Keratinocyte (primary cell): ENCODE data around the gene SEPTIN1. TPM values are rescaled to one million over a fixed set of nuclear protein-coding genes. Genes with fewer than 3 reads are reported as not detected.

Experiments
- DNase-seq: peaks from one replicate; pipeline ENCODE4 v3.0.0-alpha.2; 2011; ENCODE audit warnings: low read depth, missing footprints, low spot score
- FAIRE-seq: peaks from 2 replicates; lab custom pipeline; 2011; peaks lifted over from hg19 to GRCh38; lab: Jason Lieb, UNC
- H2AFZ ChIP-seq: 2 replicates; pipeline ENCODE4 v1.6.0; 2012; ENCODE audit warnings: low read length, control low read depth, inconsistent platforms; ENCODE audit not compliant: control insufficient read depth
- H3K27ac ChIP-seq: 2 replicates; pipeline ENCODE4 v1.5.1; 2011; ENCODE audit warnings: low read length; ENCODE audit not compliant: control insufficient read depth, insufficient read depth
- H3K27me3 ChIP-seq: 3 replicates; pipeline ENCODE4 v1.6.0; 2011; ENCODE audit warnings: low read length; ENCODE audit not compliant: control insufficient read depth, insufficient read depth; ENCODE audit errors: extremely low read depth
- H3K36me3 ChIP-seq, 2 experiments: 2 replicates in 1 of 2; 3 replicates in 1 of 2; pipeline ENCODE4 v1.5.1; 2011; ENCODE audit warnings: low read length in 2 of 2, mild to moderate bottlenecking in 1 of 2; ENCODE audit not compliant: control insufficient read depth in 2 of 2, insufficient read depth in 2 of 2; ENCODE audit errors: extremely low read depth in 1 of 2
- H3K4me1 ChIP-seq: 3 replicates; pipeline ENCODE4 v1.5.1; 2011; ENCODE audit warnings: low read length; ENCODE audit not compliant: control insufficient read depth, insufficient read depth; ENCODE audit errors: extremely low read depth
- H3K4me2 ChIP-seq: 3 replicates; pipeline ENCODE4 v1.6.0; 2011; ENCODE audit warnings: low read depth, low read length; ENCODE audit not compliant: control insufficient read depth, insufficient read depth; ENCODE audit errors: extremely low read depth
- H3K4me3 ChIP-seq, 3 experiments: fragments of 200-600 bp in 1 of 3; sonication (generic) in 1 of 3; 2 replicates in 2 of 3; 3 replicates in 1 of 3; pipeline ENCODE4 v1.5.1; 2011 to 2016; ENCODE audit warnings: low read length in 3 of 3, mild to moderate bottlenecking in 3 of 3, control low read depth in 2 of 3, inconsistent platforms in 1 of 3, low read depth in 1 of 3, mixed read lengths in 1 of 3, mixed run types in 1 of 3, moderate library complexity in 1 of 3; ENCODE audit not compliant: control insufficient read depth in 2 of 3, insufficient read depth in 2 of 3; ENCODE audit errors: extremely low read depth in 1 of 3
- H3K79me2 ChIP-seq: 2 replicates; pipeline ENCODE4 v1.6.0; 2012; ENCODE audit warnings: low read length; ENCODE audit not compliant: control insufficient read depth, insufficient read depth
- H3K9ac ChIP-seq: 3 replicates; pipeline ENCODE4 v1.6.0; 2011; ENCODE audit warnings: low read length; ENCODE audit not compliant: control insufficient read depth, insufficient read depth; ENCODE audit errors: extremely low read depth
- H3K9me1 ChIP-seq: 3 replicates; pipeline ENCODE4 v1.6.0; 2011; ENCODE audit warnings: low read length; ENCODE audit not compliant: control insufficient read depth, insufficient read depth; ENCODE audit errors: extremely low read depth
- H3K9me3 ChIP-seq: 2 replicates; pipeline ENCODE4 v1.5.1; 2012; ENCODE audit warnings: low read depth, low read length; ENCODE audit not compliant: control insufficient read depth
- H4K20me1 ChIP-seq: 3 replicates; pipeline ENCODE4 v1.6.0; 2011; ENCODE audit warnings: low read length; ENCODE audit not compliant: control insufficient read depth, insufficient read depth; ENCODE audit errors: extremely low read depth
- CTCF ChIP-seq, 3 experiments: IDR thresholded peaks in 1 of 3; conservative IDR thresholded peaks in 1 of 3; optimal IDR thresholded peaks in 1 of 3; 2 replicates in 2 of 3; 3 replicates in 1 of 3; pipeline versions ENCODE3 to v1.5.1; 2011; ENCODE audit warnings: low read length in 3 of 3, mild to moderate bottlenecking in 3 of 3, moderate library complexity in 2 of 3, control low read depth in 1 of 3, inconsistent platforms in 1 of 3; ENCODE audit not compliant: insufficient read depth in 2 of 3; ENCODE audit errors: extremely low read depth in 1 of 3
- EZH2 ChIP-seq: IDR thresholded peaks from one replicate; pipeline ENCODE4 v1.6.1; 2012; ENCODE audit warnings: inconsistent platforms, mild to moderate bottlenecking, low read length, moderate library complexity
- dilution Hi-C: fragments of 300-500 bp; cut with MboI; formaldehyde crosslinking; loops from one replicate; pipeline ENCODE4 v1.7.0; 2020; ENCODE audit warnings: low sequenced_read_pairs; ENCODE audit not compliant: extremely low pct_ligation_motif_present
- polyA plus RNA-seq, 5 experiments: library from polyadenylated mRNA; depleted of rRNA in 3 of 5; stranded (reverse) in 3 of 5; stranded (forward) in 1 of 5; unstranded in 1 of 5; fragments of >200 nt; gene quantifications; 1 replicate in 1 of 5; 2 replicates in 3 of 5; 3 replicates in 1 of 5; pipeline versions ENCODE4 v1.2.1 to v1.2.3, GENCODE V29; 2011 to 2012; ENCODE audit warnings: missing spikeins in 2 of 5, low read depth in 1 of 5, low replicate concordance in 1 of 5

The SEPTIN1 gene
- polyA plus RNA-seq, 1 donor (not counting 4 experiments of a cell fraction or from before 2014, with no cell fraction given) = not detected

GRCh38 chr16:30361180-30361579 lies 21.2 kb downstream of the SEPTIN1 start:
- no peak for FAIRE-seq
- H3K79me2 ChIP-seq = peaks cover 51% of the 10 kb centered on the region
- H3K9ac ChIP-seq = no peak overlapping the region
- no peak overlapping the region for H3K27ac ChIP-seq
- H3K9me3 ChIP-seq = no peaks in the 10 kb centered on the region
- peaks cover 3% of the 10 kb centered on the region for H3K4me1 ChIP-seq
- no peaks in the 10 kb centered on the region for H4K20me1 ChIP-seq
- dilution Hi-C loops = no loop called here
- no peak overlapping the region for H3K4me3 ChIP-seq
- TF ChIP-seq CTCF (optimal IDR thresholded peaks at IDR 0.05 in 1 of 3, IDR thresholded peaks at IDR 0.05 in 1 of 3, conservative IDR thresholded peaks at IDR 0.05 in 1 of 3; ENCODE audit: extremely low read depth in 1 of 3, insufficient read depth in 2 of 3, low read length in 3 of 3) (no peak), EZH2 (no peak)
- H3K27me3 ChIP-seq = no peaks in the 10 kb centered on the region
- H2AFZ ChIP-seq = no peak overlapping the region
- H3K36me3 ChIP-seq = peaks cover 30 to 44% of the 10 kb centered on the region in 2 experiments
- DNase-seq = no peak
- no peaks in the 10 kb centered on the region for H3K9me1 ChIP-seq
- H3K4me2 ChIP-seq = no peak overlapping the region

- dilution Hi-C loops = no loop called here
- Histone ChIP-seq H3K4me1 (peaks cover 10% of the 10 kb centered on the region), H3K79me2 (peaks cover 41% of the 10 kb centered on the region), H3K9ac (no peak overlapping the region), H3K36me3 (peaks cover 29 to 34% of the 10 kb centered on the region in 2 experiments), H3K4me3 (no peak overlapping the region), H2AFZ (no peak overlapping the region), H3K27me3 (no peaks in the 10 kb centered on the region), H4K20me1 (no peaks in the 10 kb centered on the region), H3K9me3 (no peaks in the 10 kb centered on the region), H3K4me2 (no peak overlapping the region), H3K9me1 (no peaks in the 10 kb centered on the region), H3K27ac (no peak overlapping the region)
- DNase-seq (no peak), FAIRE-seq (no peak)
- no peak for TF ChIP-seq CTCF (optimal IDR thresholded peaks at IDR 0.05 in 1 of 3, IDR thresholded peaks at IDR 0.05 in 1 of 3, conservative IDR thresholded peaks at IDR 0.05 in 1 of 3; ENCODE audit: extremely low read depth in 1 of 3, insufficient read depth in 2 of 3, low read length in 3 of 3)
- no peak for TF ChIP-seq EZH2
Observed at GRCh38 chr16:30359871-30360170, 22.5 kb downstream of the SEPTIN1 start.
